Stimulated activated CD4-positive, alpha-beta T cell treated with anti-CD3 and anti-CD28 coated beads, Interleukin-1b, Interleukin-23, amount 100 ng/mL, for 1 hour (primary cell): ENCODE measurements around the gene CENPX.

ENCODE experiments used
- DNase-seq, 2 donors: peaks; one replicate each; pipeline ENCODE4 v3.0.0-alpha.2; 2020; ENCODE audit warnings: low read depth in 2 of 2

The CENPX gene

GRCh38 chr17:82023447-82024241 is 966 bp upstream of the CENPX start:
- no peak for DNase-seq

DNA sequence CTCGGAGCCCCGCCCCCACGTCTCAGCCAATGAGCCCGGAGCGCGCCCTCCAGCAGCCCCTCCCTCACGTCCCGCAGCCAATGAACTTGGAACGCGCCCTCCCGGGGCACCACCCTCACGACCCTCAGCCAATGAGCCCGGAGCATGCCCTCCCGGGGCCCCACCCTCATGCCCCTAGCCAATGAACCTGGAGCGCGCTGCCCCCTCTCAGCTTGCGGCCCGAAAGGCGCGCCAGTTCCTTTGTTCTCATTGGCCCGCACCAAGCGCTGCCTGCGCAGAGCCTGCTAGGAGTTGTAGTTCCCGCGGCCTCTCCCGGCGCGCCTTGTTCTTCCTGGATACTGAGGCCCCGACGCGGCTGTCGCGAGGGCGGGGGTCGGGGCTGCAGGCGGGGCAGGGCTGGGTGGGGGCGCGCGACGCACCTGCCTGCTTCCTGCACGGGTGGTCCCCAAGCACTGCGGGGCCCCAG is 336 bp upstream of the CENPX start, which contains the start of gene LRRC45:
LRRC45 (plus strand) TSS at position 325 of the 466 bp plus-strand sequence. CDS start 339 bp downstream, outside the sequence.
- DNase-seq: peak; percentile 99 to 100

GRCh38 chr17:82021900-82022309 is 773 bp downstream of the CENPX start:
- no peak for DNase-seq

GRCh38 chr17:82021107-82021899 is 1.4 kb downstream of the CENPX start:
- DNase-seq: no peak

DNA sequence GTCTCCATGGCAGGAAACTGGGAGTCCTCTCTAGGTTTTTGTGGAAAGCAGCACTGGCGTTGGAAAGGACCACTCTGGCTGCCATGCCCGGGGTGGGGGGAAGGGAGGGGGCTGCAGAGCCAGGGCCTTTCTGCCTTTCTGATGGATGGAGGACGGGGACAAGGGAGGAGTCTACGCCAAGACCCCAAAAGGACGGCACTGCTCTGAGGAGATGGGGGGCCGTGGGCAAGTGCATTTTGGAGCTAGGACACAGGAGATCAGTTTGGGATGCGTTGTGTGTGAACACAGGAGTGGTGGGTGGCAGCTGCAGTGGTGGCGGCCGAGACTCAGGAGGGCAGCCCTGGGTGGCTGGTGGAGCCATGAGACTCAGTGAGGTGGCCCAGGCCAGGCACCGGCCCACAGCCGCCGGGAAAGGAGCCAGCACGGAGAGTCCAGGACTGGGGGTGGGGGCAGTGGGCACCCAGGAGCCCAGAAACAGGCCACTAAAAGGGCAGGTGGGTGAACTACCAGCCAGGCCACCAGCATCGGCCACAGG is 2.0 kb downstream of the CENPX start:
- DNase-seq: no peak

- peak in 1 of 2 donors; percentile 46 for DNase-seq
These were observed 2.7 kb downstream of the CENPX start for GRCh38 chr17:82019690-82020571.

- DNase-seq: no peak
These were observed 3.5 kb downstream of the CENPX start for GRCh38 chr17:82018989-82019689.

GRCh38 chr17:82018152-82018988 is 4.3 kb downstream of the CENPX start:
- DNase-seq: no peak

DNA sequence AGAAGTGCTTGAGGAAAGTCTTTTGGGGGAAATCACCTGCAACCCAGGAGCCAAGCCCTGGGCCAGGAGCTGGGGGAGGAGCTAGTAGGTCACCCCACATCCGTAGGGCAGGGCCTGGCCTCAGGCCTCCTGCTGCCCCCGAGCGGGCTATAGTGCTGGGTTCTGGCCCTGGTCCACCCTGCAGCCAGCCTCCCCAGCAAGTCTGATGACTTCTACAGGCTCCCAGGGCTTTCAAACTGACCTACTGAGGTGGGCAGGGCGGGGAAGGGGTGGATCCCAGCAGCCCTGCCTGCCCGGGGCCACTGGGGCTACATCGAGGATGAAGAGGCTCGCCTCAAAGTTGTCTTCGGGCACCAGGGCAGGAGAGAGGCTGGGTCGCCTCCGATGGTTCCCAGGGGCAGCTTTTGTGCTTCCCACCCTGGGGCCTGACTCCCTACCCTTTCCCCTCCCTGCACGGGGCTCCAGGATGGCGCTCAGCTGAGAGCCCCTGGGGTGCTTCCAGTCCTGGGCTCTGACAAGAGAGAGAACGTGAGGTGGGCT is 5.0 kb downstream of the CENPX start:
- no peak for DNase-seq

GRCh38 chr17:82016875-82017459 is 5.7 kb downstream of the CENPX start:
- no peak for DNase-seq

GRCh38 chr17:82016061-82016874 is 6.4 kb downstream of the CENPX start:
- DNase-seq: no peak

- DNase-seq: no peak
These were observed 7.2 kb downstream of the CENPX start for GRCh38 chr17:82015311-82015971.

DNA sequence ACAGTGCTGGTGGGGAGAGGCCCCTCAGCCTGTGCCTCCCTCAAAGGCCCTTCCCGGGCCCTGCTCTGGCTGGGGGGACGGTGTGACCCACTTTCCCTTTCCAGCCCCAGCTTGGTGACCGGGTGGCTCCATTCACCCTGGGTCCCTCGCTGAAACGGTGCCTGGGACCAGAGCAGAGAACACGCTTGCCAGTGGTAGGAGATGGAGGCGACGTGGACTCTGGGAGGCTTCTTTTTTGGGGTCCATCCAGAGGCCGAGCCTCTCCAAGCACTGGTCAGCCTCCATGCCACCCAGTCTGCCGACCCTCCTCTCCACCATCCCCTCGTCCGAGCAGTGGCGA is 7.7 kb downstream of the CENPX start:
- no peak for DNase-seq

GRCh38 chr17:82014432-82014831 is 8.2 kb downstream of the CENPX start:
- no peak for DNase-seq

GRCh38 chr17:82013772-82014321 is 8.8 kb downstream of the CENPX start:
- no peak for DNase-seq

- DNase-seq: no peak
These were observed 9.3 kb downstream of the CENPX start for GRCh38 chr17:82013341-82013740.

DNA sequence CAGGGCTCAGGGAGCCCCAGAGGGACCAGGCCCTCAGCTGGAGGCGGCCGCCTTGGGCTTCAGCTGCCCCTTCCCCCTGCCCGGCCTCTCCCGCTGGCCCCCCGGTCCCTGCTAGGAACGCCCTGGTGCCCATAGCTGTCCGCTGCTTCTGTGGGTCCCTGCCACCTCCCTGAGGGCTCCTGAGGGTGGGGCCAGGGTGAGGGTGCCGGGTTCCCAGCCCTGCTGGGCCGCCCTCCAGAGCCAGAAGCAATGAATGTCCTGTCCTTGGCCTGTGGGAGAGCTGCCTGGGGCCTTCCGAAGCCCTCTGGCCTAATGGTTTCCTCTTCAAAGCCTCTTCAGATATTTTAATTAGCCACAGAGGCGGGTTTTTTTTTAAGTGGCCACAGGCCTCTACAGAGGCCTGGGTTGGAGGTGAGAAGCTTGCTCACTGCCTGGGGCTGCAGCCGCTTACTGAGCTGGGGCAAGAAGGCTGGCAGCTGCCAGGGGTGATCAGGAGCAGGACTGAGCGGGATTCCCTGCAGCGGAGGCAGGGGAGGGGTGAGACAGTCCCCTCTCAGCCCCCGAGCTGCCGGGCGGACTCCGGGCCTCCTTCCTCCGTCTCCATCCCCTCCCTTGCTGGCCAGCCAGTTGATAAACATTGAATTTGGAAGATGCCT is 9.9 kb downstream of the CENPX start:
- no peak for DNase-seq
